HEK293T (cell line): ENCODE data around the gene KIF21A.

ENCODE experiments used
- BHLHE40 ChIP-seq: fragments of 450-650 bp; IDR thresholded peaks from 2 replicates; pipeline ENCODE4 v1.6.1; 2016; ENCODE audit warnings: mild to moderate bottlenecking, moderate library complexity, borderline replicate concordance
- CTBP1 ChIP-seq: fragments of 450-650 bp; IDR thresholded peaks from 2 replicates; pipeline ENCODE4 v1.6.1; 2016; ENCODE audit warnings: borderline replicate concordance
- FOXM1 ChIP-seq: fragments of 450-650 bp; IDR thresholded peaks from 2 replicates; pipeline ENCODE4 v1.6.1; 2017; ENCODE audit warnings: mild to moderate bottlenecking, borderline replicate concordance
- HDGF ChIP-seq: fragments of 450-650 bp; IDR thresholded peaks from 2 replicates; pipeline ENCODE4 v1.6.1; 2017; ENCODE audit warnings: antibody characterized with exemption, borderline replicate concordance
- L3MBTL2 ChIP-seq: fragments of 450-650 bp; conservative IDR thresholded peaks from 2 replicates; pipeline ENCODE4 v1.6.1; 2016; ENCODE audit warnings: mild to moderate bottlenecking

DNA sequence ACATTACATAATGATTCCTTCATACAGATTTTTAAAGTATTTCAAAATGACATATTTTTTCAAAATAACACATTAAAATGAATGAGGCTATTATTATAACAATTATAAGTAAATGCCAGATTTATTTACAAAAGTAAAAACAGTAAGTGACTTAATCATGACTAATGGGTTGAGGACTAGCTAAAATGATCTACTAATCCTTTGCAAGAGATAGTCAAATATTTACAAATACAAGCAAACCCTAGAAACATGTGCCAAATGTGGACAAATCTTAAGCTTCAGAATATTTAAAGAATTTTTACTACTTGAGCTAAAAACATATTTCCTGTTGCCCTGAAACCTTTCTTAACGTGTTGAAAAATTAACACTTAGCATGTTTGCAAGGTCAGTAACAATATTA, 74.8 kb downstream of the KIF21A start:
- TF ChIP-seq BHLHE40 (no peak), CTBP1 (no peak), L3MBTL2 (no peak), FOXM1 (no peak), HDGF (no peak)
